Thoracic aorta (tissue), 2 donors: ENCODE data around the gene ATPAF1. TPM values are rescaled to one million over a fixed set of nuclear protein-coding genes. Genes with fewer than 3 reads are reported as not detected.
A peak's percentile ranks its signal among the peaks of the same experiment; 100 is the strongest.

Experiments used
- ATAC-seq: fragments of 150-250 bp; one replicate; pipeline ENCODE4 v1.8.0; 2017; ENCODE audit warnings: low read depth; ENCODE audit not compliant: insufficient number of reproducible peaks, low FRiP score
- DNase-seq: peaks from one replicate; pipeline ENCODE4 v3.0.0-alpha.2; 2020; ENCODE audit warnings: low spot score
- H3K27ac ChIP-seq, 2 donors: fragments of 200-600 bp; sonication (generic); 1 replicate in 1 of 2; 2 replicates in 1 of 2; pipeline ENCODE4 v1.5.1; 2016; ENCODE audit warnings: mild to moderate bottlenecking in 2 of 2, moderate library complexity in 2 of 2
- H3K27me3 ChIP-seq: fragments of 200-600 bp; sonication (generic); replicated peaks from 2 replicates; pipeline ENCODE4 v1.6.0; 2016; ENCODE audit warnings: mild to moderate bottlenecking; ENCODE audit not compliant: insufficient read depth
- H3K36me3 ChIP-seq: fragments of 200-600 bp; sonication (generic); one replicate; pipeline ENCODE4 v1.5.1; 2016
- H3K4me1 ChIP-seq, 2 donors: fragments of 200-600 bp; sonication (generic); 1 replicate in 1 of 2; 2 replicates in 1 of 2; pipeline versions ENCODE4 v1.5.1 to v1.6.0; 2016; ENCODE audit warnings: low read depth in 2 of 2, mild to moderate bottlenecking in 1 of 2; ENCODE audit not compliant: control insufficient read depth in 1 of 2
- H3K4me3 ChIP-seq: fragments of 200-600 bp; sonication (generic); 2 replicates; pipeline ENCODE4 v1.5.1; 2016; ENCODE audit warnings: mild to moderate bottlenecking
- H3K9me3 ChIP-seq: fragments of 200-600 bp; sonication (generic); 2 replicates; pipeline ENCODE4 v1.5.1; 2016
- CTCF ChIP-seq: fragments of 200-600 bp; sonication (generic); IDR thresholded peaks from one replicate; pipeline ENCODE4 v1.5.1; 2019; ENCODE audit warnings: antibody characterized with exemption
- total RNA-seq, 2 donors: library from RNA; depleted of rRNA; stranded (reverse); fragments of >200 nt; gene quantifications; one replicate each; pipeline versions ENCODE4 v1.1.0 to v1.2.3, GENCODE V29; 2016

ATPAF1 gene
- total RNA-seq, 2 donors from 2014 or later, result 38.5 to 55.6 TPM

DNA sequence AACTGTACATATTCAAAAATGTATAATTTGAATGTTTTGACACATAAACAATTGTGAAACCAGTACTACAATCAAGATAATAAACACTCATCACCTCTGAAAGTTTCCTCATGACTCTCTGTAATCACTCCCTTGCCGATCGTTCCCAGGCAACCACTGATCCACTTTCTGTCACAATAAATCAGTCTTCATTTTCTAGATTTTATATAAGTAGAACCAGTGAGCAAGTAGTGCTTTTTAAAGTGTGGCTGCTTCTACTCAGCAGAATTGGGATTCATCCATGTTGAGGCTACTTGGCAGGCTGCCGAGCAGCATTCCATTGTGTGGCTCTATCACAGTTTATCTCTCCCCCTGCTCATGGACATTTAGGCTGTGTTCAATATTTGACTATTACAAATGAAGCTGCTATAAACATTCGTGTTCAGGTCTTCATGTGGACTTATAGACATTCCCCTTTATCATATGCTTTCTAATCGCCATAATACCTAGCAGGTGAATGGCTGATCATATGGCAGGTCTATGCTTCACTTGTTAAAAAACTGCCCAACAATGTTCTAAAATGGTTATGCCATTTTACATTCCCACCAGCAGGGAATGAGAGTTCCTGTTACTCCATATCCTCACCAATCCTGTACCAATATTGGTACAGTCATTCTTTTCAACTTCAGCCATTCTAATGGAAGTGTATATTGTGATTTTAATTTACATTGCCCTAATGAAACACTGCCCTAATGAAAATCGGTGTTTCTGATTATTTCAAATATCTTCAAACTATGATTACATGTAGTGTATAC, 24.0 kb upstream of the ATPAF1 start:
- no peak overlapping the region for H3K4me3 ChIP-seq
- no peak for TF ChIP-seq CTCF
- H3K9me3 ChIP-seq, result no peaks in the 10 kb centered on the region
- no peak for DNase-seq
- H3K36me3 ChIP-seq, result peaks cover 40% of the 10 kb centered on the region
- ATAC-seq, result no peak
- no peaks in the 10 kb centered on the region for H3K27me3 ChIP-seq
- H3K4me1 ChIP-seq, result peaks cover 4 to 22% of the 10 kb centered on the region in 2 donors
- no peak overlapping the region for H3K27ac ChIP-seq

DNA sequence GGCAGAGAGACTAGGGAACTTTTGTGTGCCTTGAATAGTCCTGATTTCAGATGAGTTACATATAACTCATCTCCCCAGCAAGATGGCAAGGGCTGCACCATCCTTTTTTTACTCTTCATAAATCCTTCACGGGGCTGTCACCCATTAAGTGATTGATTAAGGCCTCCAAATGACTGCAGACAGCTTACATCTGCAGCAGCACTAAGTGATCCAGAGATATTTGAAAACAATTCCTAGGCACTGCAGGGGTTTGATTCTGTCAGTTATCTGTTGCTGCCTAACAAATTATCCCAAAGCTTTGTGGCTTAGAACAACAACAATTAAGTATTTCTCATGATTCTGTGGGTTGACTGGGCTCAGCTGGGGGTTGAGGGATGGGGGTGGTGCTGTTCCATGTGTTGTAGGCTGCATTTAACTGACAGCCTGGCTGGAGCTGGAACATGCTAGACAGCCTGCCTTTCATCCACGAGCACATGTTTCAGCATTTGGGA, 22.8 kb upstream of the ATPAF1 start:
- peaks cover 4 to 26% of the 10 kb centered on the region in 2 donors for H3K4me1 ChIP-seq
- DNase-seq (no peak), ATAC-seq (no peak)
- H3K36me3 ChIP-seq, result peaks cover 42% of the 10 kb centered on the region
- no peak overlapping the region for H3K4me3 ChIP-seq
- H3K27me3 ChIP-seq, result no peaks in the 10 kb centered on the region
- H3K27ac ChIP-seq, result no peak overlapping the region
- TF ChIP-seq CTCF, result no peak
- no peaks in the 10 kb centered on the region for H3K9me3 ChIP-seq

GRCh38 chr1:46689897-46690296, 21.7 kb upstream of the ATPAF1 start:
- Histone ChIP-seq H3K36me3 (peaks cover 38% of the 10 kb centered on the region), H3K4me3 (no peak overlapping the region), H3K27ac (no peak overlapping the region), H3K27me3 (no peaks in the 10 kb centered on the region), H3K4me1 (peaks cover 4 to 26% of the 10 kb centered on the region in 2 donors), H3K9me3 (no peaks in the 10 kb centered on the region)
- DNase-seq (no peak), ATAC-seq (no peak)
- TF ChIP-seq CTCF, result no peak

GRCh38 chr1:46689356-46689755, 21.2 kb upstream of the ATPAF1 start:
- Histone ChIP-seq H3K27ac (no peak overlapping the region), H3K36me3 (peaks cover 43% of the 10 kb centered on the region), H3K4me3 (no peak overlapping the region), H3K9me3 (no peaks in the 10 kb centered on the region), H3K27me3 (no peaks in the 10 kb centered on the region), H3K4me1 (peaks cover 4 to 26% of the 10 kb centered on the region in 2 donors)
- DNase-seq (no peak), ATAC-seq (no peak)
- no peak for TF ChIP-seq CTCF

GRCh38 chr1:46687921-46688509, 19.9 kb upstream of the ATPAF1 start:
- peaks cover 54% of the 10 kb centered on the region for H3K36me3 ChIP-seq
- TF ChIP-seq CTCF, result no peak
- H3K4me1 ChIP-seq, result peaks cover 4 to 19% of the 10 kb centered on the region in 2 donors
- no peak overlapping the region for H3K4me3 ChIP-seq
- no peak for DNase-seq
- peak overlapping the region; percentile 34 to 36 for H3K27ac ChIP-seq
- H3K9me3 ChIP-seq, result no peaks in the 10 kb centered on the region
- H3K27me3 ChIP-seq, result no peaks in the 10 kb centered on the region
- ATAC-seq, result no peak
